ENCODE measurements around the gene NELFCD.

DNA sequence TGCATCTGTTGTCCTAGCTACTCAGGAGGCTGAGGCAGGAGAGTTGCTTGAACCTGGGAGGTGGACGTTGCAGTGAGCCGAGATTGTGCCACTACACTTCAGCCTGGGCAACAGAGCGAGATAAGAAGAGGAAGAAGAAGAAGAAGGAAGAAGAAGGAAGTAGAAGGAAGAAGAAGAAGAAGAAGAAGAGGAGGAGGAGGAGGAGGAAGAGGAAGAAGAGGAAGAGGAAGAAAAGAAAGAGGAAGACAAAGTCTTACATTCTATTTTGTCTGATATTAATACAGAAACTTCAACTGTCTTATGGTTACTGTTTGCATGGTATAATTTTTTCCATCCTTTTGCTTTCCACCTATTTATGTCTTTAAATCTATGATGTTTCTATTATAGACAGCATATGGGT, 7.2 kb upstream of the NELFCD start:
- TF ChIP-seq, protein P1, sequence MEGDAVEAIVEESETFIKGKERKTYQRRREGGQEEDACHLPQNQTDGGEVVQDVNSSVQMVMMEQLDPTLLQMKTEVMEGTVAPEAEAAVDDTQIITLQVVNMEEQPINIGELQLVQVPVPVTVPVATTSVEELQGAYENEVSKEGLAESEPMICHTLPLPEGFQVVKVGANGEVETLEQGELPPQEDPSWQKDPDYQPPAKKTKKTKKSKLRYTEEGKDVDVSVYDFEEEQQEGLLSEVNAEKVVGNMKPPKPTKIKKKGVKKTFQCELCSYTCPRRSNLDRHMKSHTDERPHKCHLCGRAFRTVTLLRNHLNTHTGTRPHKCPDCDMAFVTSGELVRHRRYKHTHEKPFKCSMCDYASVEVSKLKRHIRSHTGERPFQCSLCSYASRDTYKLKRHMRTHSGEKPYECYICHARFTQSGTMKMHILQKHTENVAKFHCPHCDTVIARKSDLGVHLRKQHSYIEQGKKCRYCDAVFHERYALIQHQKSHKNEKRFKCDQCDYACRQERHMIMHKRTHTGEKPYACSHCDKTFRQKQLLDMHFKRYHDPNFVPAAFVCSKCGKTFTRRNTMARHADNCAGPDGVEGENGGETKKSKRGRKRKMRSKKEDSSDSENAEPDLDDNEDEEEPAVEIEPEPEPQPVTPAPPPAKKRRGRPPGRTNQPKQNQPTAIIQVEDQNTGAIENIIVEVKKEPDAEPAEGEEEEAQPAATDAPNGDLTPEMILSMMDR (IDR thresholded peaks at IDR 0.05; ENCODE audit: insufficient read depth, low read length, poor library complexity, severe bottlenecking) = no peak
- no peak for TF ChIP-seq EZH2phosphoT487 (conservative IDR thresholded peaks at IDR 0.05; ENCODE audit: low read length)

Measured in SU-DHL-6 (cell line).